ENCODE data around the gene RAI1. TPM values are rescaled to one million over a fixed set of nuclear protein-coding genes. Genes with fewer than 3 reads are reported as not detected.
A peak's percentile ranks its signal among the peaks of the same experiment; 100 is the strongest.

RAI1 gene
- total and polyA plus RNA-seq, 10 of the 15 experiments (the other 5 are each of a cell fraction or from before 2014, with no cell fraction given), result 0.66 to 37.7 (median 6.0) TPM

DNA sequence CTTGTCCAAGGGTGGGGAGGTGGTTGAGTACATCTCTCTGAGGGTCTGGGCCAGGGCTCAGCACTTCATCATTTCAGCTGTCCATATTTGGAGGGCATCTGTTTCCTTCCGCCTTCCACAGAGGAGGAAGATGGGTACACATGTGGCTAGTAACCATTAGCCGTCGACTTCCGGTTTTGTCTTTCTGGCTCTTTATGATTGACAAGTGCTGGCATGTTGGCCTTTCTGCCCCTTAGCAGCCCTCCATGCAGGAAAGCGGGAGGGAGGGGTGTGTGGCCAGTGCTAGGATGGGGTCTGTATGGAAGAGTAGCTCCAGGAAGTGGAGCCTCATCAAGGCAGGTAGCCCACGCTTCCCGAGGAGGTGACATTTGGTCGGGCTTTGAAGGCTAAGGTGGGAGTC is 69.6 kb downstream of the RAI1 start (continued):
- no peak for TF ChIP-seq ZNF207 (IDR thresholded peaks at IDR 0.05; ENCODE audit: borderline replicate concordance)
- TF ChIP-seq CBFB (IDR thresholded peaks at IDR 0.05; ENCODE audit: low read depth), result 0 out of 2 replicates have a peak, but pooled peaks have one; percentile 37
- TF ChIP-seq, protein P1, sequence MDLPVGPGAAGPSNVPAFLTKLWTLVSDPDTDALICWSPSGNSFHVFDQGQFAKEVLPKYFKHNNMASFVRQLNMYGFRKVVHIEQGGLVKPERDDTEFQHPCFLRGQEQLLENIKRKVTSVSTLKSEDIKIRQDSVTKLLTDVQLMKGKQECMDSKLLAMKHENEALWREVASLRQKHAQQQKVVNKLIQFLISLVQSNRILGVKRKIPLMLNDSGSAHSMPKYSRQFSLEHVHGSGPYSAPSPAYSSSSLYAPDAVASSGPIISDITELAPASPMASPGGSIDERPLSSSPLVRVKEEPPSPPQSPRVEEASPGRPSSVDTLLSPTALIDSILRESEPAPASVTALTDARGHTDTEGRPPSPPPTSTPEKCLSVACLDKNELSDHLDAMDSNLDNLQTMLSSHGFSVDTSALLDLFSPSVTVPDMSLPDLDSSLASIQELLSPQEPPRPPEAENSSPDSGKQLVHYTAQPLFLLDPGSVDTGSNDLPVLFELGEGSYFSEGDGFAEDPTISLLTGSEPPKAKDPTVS (IDR thresholded peaks at IDR 0.05; ENCODE audit: low read depth, low read length), result no peak
- TF ChIP-seq, protein P2, sequence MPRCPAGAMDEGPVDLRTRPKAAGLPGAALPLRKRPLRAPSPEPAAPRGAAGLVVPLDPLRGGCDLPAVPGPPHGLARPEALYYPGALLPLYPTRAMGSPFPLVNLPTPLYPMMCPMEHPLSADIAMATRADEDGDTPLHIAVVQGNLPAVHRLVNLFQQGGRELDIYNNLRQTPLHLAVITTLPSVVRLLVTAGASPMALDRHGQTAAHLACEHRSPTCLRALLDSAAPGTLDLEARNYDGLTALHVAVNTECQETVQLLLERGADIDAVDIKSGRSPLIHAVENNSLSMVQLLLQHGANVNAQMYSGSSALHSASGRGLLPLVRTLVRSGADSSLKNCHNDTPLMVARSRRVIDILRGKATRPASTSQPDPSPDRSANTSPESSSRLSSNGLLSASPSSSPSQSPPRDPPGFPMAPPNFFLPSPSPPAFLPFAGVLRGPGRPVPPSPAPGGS (IDR thresholded peaks at IDR 0.05; ENCODE audit: borderline replicate concordance, insufficient read depth, low read depth, low read length, poor library complexity, severe bottlenecking), result no peak
- no peak for TF ChIP-seq NR2F1 (conservative IDR thresholded peaks at IDR 0.05)
- no peak for TF ChIP-seq IKZF2 (IDR thresholded peaks at IDR 0.05)
- no peak for TF ChIP-seq GATAD2B (conservative IDR thresholded peaks at IDR 0.05; ENCODE audit: low read depth)
- TF ChIP-seq, protein P3, sequence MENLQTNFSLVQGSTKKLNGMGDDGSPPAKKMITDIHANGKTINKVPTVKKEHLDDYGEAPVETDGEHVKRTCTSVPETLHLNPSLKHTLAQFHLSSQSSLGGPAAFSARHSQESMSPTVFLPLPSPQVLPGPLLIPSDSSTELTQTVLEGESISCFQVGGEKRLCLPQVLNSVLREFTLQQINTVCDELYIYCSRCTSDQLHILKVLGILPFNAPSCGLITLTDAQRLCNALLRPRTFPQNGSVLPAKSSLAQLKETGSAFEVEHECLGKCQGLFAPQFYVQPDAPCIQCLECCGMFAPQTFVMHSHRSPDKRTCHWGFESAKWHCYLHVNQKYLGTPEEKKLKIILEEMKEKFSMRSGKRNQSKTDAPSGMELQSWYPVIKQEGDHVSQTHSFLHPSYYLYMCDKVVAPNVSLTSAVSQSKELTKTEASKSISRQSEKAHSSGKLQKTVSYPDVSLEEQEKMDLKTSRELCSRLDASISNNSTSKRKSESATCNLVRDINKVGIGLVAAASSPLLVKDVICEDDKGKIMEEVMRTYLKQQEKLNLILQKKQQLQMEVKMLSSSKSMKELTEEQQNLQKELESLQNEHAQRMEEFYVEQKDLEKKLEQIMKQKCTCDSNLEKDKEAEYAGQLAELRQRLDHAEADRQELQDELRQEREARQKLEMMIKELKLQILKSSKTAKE (IDR thresholded peaks at IDR 0.05; ENCODE audit: low read depth, poor library complexity, severe bottlenecking), result no peak
- TF ChIP-seq, protein P4, sequence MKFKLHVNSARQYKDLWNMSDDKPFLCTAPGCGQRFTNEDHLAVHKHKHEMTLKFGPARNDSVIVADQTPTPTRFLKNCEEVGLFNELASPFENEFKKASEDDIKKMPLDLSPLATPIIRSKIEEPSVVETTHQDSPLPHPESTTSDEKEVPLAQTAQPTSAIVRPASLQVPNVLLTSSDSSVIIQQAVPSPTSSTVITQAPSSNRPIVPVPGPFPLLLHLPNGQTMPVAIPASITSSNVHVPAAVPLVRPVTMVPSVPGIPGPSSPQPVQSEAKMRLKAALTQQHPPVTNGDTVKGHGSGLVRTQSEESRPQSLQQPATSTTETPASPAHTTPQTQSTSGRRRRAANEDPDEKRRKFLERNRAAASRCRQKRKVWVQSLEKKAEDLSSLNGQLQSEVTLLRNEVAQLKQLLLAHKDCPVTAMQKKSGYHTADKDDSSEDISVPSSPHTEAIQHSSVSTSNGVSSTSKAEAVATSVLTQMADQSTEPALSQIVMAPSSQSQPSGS (IDR thresholded peaks at IDR 0.05; ENCODE audit: low read length), result no peak
- TF ChIP-seq, protein P5, sequence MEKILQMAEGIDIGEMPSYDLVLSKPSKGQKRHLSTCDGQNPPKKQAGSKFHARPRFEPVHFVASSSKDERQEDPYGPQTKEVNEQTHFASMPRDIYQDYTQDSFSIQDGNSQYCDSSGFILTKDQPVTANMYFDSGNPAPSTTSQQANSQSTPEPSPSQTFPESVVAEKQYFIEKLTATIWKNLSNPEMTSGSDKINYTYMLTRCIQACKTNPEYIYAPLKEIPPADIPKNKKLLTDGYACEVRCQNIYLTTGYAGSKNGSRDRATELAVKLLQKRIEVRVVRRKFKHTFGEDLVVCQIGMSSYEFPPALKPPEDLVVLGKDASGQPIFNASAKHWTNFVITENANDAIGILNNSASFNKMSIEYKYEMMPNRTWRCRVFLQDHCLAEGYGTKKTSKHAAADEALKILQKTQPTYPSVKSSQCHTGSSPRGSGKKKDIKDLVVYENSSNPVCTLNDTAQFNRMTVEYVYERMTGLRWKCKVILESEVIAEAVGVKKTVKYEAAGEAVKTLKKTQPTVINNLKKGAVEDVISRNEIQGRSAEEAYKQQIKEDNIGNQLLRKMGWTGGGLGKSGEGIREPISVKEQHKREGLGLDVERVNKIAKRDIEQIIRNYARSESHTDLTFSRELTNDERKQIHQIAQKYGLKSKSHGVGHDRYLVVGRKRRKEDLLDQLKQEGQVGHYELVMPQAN (conservative IDR thresholded peaks at IDR 0.05), result no peak
- peak; percentile 59; the same call in 1 of the 2 replicates for TF ChIP-seq GABPA (IDR thresholded peaks at IDR 0.05; ENCODE audit: low read depth)
- TF ChIP-seq TAF1 (IDR thresholded peaks at IDR 0.05; ENCODE audit: borderline replicate concordance, low read depth, low read length), result no peak
- TF ChIP-seq BMI1 (IDR thresholded peaks at IDR 0.05; ENCODE audit: borderline replicate concordance), result no peak
- TF ChIP-seq TBL1XR1 (IDR thresholded peaks at IDR 0.05; ENCODE audit: low read depth, low read length), result no peak
- peak; percentile 91 to 95 for TF ChIP-seq SRF (IDR thresholded peaks at IDR 0.05; ENCODE audit: low read depth in 2 of 2, low read length in 2 of 2)
- TF ChIP-seq ZNF24 (IDR thresholded peaks at IDR 0.05), result no peak
